T-helper 22 cell (primary cell): Measurements from ENCODE around the gene HECTD1.
"Not testable (repeated sequence)": the region's sequence is repeated elsewhere in the genome, so short reads cannot be mapped to it uniquely, and the experiment has no call there.

ENCODE experiments used
- DNase-seq: peaks from one replicate; pipeline ENCODE4 v3.0.0-alpha.2; 2020; ENCODE audit warnings: low read depth

Gene HECTD1

DNA sequence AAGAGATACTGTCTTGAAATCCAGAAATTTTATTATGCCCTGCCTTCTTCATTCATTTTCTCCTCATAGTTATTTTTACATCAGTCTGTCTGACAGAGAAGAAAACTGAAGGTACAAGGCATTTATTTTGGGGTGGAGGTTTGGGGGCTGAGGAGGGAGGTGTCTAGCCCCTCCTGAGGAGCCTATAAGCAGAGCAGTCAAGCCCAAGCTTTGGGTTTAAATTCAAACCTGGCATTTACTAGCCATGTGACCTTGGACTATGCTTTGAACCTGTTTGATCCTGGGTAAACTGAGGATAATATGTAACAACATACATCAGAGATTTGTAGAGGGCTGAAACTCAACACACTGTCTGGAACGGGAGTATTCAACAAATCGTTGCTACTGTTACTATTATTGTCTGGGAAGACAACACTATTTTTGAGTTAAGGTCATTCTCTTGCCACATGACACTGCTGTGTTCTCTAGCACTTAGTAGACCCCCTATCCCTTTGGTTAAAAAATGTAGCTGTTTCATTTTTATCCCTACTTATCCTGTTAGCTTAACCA is 115.4 kb downstream of the HECTD1 start:
- DNase-seq: no peak

DNA sequence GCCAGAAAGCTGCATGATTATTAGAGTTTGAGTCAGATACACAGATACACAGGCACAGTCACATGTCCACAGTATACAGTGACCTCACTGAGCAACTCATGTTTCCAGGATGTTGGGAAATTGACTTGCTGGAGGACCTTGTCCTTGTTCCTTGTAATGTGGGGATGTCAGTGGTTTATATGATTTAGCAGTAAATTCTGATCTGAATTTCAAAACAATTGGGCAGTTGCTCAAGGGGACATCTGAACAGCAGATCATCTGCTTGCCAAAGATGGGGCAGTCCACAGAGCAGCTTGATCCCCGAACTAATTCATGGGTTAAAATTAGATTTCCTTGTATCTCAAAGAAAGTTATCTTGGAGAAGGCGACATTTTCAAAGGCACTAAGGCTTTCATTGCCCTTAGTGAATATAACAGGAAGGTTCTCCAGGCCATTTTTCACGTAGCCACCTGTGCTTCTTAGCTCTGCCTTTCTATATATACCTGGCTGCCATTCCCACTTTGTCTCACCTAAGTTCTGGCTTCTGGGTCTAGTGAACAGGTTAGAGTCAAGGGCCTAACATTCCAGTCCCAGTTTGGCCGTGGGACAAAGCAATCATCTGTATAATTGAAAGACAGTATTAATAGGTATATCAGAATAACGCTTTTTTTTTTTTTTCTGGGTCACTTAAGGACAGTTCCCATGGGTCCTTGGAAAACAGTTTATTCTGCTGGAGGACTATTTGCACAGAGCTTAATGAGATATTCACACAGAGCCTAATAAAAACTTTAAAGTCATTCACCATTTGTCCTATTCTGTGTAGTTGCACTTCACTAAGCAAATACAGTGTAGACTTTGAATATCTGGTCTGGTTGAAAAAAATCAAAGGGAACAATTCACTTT is 116.5 kb downstream of the HECTD1 start:
- DNase-seq: no peak

DNA sequence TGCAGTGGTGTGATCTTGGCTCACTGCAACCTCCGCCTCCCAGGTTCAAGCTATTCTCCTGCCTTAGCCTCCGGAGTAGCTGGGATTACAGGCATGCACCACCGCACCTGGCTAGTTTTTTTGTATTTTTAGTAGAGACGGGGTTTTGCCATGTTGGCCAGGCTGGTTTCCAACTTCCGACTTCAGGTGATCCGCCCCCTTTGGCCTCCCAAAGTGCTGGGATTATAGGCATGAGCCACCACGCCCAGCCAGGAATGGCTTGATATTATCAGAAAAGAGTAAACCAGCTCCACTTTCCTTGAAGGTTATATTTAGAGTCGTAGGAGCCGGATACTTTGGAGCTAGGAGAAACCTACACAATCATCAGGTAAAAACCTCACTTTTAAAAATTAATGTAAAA is 121.1 kb downstream of the HECTD1 start:
- not testable (repeated sequence) for DNase-seq

DNA sequence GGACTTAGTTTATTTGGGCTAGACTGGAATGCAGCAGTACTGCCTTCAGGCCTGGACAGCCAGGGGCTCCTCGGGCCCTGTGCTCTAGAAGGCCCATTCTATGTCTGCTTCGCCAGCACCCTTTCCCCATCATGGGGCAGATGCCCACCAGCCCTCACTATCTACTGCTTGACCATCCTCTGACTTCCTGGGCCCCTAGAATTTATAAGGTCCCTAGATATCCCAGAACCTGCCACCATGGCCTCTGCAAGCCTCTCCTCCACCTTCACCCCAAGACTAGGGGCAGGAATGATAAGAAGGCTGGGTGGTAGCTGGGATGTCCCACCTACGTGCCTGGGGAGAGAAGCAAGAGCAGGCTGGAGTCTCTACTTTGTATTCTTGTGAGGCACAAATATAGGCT is 122.6 kb downstream of the HECTD1 start:
- no peak for DNase-seq

GRCh38 chr14:31084385-31084784 is 123.2 kb downstream of the HECTD1 start:
- no peak for DNase-seq

DNA sequence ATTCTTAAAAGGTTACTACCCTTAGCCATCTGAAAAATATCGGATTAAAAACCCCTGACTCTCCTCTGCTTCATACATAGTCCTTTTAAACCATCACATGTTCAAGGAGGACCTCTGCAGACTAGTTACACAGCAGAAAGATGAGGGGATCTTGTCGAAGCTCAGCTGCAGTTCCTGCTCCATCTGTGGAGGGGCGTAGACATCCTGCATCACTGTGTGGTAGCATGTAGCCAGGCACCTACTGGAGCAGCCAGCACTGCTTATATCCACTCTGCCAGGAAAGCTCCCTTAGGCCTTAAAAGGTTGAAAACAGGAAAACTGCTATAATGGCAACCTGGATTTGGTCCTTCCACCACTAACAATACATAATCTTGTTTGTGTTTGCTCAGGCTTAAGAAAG is 123.8 kb downstream of the HECTD1 start:
- DNase-seq: no peak

DNA sequence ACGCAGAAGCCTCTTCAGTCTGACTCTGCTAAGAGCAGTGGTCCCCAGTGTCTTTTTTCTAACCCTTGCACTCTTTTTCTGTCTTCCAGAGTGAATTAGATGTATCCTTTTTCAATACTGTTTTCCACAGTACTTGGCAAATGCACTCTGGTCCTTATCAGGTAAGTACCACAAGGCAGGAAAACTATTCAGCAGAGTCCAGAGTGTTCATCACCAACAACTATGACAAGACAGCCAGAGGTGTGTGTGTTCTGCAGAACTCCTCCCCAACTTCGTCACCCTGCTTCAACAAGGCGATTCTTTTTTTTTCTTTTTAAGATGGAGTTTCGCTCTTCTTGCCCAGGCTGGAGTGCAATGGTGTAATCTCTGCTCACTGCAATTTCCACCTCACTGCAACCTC is 127.1 kb downstream of the HECTD1 start:
- DNase-seq: no peak

DNA sequence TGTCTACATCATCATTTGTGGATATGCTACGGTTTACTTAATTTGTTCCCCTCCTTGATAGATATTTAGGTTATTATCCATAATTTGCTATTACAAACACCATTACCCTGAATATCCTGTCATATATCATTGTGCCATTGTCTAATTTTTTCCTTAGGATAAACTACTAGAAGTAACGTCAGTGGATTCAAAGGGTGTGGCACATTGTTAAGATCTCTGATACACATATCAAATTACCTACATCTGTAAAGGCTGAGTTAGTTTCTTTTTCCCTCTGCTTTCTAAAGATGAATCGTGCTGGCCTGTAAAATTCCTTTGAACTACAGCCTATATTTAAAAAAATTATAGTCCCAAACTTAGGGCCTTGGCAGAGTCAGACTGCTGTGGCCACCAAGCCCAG is 127.5 kb downstream of the HECTD1 start:
- no peak for DNase-seq

- no peak for DNase-seq
These were observed 128.8 kb downstream of the HECTD1 start for GRCh38 chr14:31078766-31079165.

DNA sequence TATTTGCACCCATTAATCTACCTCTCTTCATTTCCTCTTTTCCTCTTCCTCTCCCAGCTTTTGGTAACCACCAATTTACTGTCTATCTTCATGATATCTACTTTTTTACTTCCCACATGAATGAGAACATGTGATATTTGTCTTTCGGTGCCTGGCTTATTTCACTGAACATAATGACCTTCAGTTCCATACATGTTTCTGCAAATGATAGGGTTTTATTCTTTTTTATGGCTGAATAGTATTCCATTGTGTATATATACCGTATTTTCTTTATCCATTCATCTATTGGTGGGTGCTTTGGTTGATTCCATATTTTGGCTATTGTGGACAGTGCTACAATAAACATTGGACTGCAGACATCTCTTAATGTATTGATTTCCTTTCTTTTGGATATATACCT is 132.4 kb downstream of the HECTD1 start:
- DNase-seq: no peak

DNA sequence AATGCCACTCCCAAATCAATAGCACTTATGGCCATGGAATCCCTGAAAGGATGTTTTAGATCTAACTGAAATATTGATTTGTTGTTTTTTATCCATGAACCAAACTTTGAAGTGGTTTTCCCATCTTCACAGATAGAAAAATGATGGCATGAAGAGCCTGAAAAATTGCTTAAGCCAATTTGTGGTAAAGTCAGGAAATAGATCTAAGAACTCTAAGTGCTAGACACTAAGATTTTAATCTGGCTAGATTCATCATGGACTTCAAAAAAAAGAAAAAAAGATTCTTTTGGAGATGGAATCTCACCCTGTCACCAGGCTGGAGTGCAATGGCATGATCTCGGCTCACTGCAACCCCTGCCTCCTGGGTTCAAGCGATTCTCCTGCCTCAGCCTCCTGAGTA is 136.4 kb downstream of the HECTD1 start:
- no peak for DNase-seq

DNA sequence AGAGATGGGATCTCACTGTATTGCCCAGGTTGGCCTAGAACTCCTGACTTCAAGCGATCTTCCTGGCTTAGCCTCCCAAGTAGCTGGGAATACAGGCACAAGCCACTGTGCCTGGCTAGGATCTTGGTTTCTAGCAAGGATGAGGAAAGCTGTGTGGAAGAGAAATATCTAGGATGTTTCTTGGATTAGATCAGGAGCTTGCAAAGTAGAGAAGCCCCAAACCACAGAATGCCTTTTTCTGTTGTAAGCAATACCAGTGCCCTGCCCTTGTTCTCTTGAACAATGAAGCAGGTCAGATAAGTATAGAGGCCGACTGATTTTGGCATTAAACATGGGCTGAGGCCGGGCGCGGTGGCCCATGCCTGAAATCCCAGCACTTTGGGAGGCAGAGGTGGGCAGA is 137.2 kb downstream of the HECTD1 start:
- no peak for DNase-seq

DNA sequence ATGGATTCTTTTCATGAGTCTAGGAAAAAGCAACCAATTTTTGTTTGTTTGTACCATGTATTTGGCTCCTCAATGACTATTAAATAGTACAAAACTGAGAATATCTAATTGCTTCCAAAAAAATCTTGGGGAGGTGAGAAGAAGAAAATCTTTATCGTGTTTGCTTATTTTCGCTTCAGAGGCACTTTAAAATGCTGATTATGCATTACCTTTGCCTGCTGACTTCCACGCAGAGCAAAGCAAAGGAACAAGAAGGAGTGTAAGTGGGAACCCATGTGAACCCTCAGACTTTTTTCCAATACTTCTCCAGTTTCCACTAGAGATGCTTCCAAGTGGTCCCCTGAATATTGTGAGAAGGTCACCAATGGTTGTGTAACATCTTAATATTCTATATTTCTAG is 138.2 kb downstream of the HECTD1 start:
- no peak for DNase-seq

DNA sequence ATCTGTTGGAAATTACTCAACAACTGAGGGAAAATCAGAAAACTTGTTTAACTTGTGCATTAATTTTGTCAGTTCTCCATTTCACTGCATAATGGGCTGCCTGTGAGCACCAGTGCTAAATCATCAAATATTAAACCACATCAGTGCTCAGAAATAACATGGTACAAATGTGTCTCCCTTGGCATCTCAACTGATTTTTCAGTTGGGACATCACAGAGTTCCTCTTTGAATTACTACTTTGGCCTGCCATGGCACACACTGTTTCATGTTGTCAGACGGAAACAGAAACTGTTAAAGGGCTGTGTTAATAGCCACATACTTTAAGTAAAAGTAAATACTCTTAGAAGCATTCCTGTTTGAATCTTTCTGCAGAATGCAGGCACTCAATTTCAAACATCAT is 139.4 kb downstream of the HECTD1 start:
- DNase-seq: no peak

DNA sequence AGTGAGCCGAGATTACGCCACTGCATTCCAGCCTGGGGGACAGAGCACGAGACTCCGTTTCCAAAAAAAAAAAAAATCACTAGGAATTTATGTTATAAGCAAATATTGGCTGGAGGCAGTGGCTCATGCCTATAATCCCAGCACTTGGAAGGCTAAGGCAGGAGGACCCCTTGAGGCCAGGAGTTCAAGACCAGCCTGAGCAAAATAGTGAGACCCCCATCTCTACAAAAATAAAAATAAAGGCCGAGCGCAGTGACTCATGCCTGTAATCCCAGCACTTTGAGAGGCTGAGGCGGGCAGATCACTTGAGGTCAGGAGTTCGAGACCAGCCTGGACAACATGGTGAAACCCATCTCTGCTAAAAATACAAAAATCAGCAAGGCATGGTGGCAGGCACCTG is 144.7 kb downstream of the HECTD1 start:
- DNase-seq: not testable (repeated sequence)

DNA sequence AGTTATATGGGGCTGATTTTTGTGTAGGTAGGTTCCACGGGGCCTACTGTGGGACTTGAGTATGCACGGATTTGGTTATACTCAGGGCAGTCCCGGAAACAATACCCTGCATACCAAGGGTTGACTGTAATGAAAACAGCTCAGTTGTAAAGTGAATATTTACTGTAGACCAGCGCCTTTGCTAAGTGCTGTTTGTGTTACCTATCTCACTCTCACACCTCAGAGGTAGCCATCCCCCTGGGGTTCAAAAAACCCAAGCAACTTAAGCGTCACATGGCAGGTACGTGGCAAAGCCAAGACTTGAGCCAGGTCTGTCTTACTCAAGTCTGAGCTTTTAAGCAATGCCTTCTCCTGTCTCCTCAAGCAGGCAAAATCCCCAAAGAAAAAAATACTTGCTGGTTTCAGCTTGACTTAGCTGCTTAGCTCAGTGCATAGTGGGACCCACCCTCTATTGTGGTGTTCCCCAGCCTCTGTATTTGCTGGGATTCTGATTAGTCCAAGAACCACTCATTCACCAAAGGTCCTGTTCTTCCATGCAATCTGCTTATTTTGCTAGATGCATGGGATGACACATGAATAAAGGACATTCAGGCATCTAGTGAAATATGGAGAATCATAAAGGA is 147.2 kb downstream of the HECTD1 start:
- DNase-seq: no peak

- DNase-seq: no peak
These were observed 148.3 kb downstream of the HECTD1 start for GRCh38 chr14:31059152-31059924.

DNA sequence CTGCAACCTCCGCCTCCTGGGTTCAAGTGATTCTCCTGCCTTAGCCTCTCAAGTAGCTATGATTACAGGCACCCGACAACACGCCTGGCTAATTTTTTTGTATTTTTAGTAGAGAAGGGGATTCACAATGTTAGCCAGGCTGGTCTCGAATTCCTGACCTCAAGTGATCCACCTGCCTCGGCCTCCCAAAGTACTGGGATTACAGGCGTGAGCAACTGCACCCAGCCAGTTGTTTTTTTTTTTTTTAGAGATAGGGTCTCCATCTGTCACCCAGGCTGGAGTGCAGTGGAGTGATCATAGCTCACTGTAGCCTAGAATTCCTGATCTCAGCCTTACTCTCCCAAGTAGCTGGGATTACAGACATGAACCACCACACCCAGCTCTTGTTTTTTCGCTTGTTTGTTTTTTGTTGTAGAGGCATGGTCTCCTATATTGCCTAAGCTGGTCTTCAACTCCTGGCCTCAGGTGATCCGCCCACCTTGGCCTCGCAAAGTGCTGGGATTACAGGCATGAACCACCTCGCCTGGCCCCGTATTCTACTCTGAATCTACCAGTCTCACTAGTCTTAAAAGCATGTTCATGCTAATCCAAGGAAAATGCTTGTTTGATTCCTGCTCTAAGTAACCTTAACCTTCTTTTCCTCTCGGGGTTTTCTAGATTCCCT is 149.8 kb downstream of the HECTD1 start:
- no peak for DNase-seq

GRCh38 chr14:31057035-31057434 is 150.6 kb downstream of the HECTD1 start:
- DNase-seq: no peak

- DNase-seq: not testable (repeated sequence)
These were observed 154.5 kb downstream of the HECTD1 start for GRCh38 chr14:31052905-31053586.

GRCh38 chr14:31051511-31051910 is 156.1 kb downstream of the HECTD1 start:
- no peak for DNase-seq
